ENCODE data around the gene GDI2.

The GDI2 gene

DNA sequence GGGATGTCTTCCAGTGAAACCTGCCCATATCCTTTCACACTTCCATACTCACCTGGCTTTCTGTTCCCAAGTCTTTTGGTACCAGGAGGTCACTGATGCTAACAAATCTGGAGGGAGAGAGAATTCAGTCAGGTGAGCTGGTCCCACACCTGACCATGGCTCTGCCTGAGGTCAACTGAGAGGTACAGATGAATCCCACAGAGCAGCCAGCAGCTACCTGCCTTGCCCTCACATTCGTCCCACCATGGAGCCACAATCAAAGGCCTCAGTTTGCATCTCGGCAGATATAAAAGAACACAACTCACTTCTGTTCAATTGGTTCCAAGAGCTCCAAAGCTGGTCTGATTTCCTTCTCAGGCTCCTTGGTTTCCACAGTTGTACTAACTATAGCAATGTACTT, 47.0 kb downstream of the GDI2 start:
- Histone ChIP-seq H3K9me2 (replicated peaks; ENCODE audit: insufficient read depth, low read length) (no peaks in the 10 kb centered on the region), H3K27me3 (replicated peaks; ENCODE audit: insufficient read depth, low read length) (no peaks in the 10 kb centered on the region), H4K20me1 (ENCODE audit: insufficient read depth, low read length) (no peaks in the 10 kb centered on the region), H3K4me3 (ENCODE audit: low read length) (no peak overlapping the region), H3K79me2 (ENCODE audit: low read length) (peaks cover 43% of the 10 kb centered on the region), H3K27ac (ENCODE audit: low read length) (no peak overlapping the region), H3K36me3 (replicated peaks; ENCODE audit: insufficient read depth, low read length) (peaks cover 34% of the 10 kb centered on the region; the same call in 1 of the 2 replicates), H3K9me3 (replicated peaks; ENCODE audit: insufficient read depth, low read length) (no peaks in the 10 kb centered on the region), H3K4me1 (ENCODE audit: low read length) (no peaks in the 10 kb centered on the region), H3F3A (ENCODE audit: insufficient read depth, low read length) (peaks cover 14% of the 10 kb centered on the region; the same call in 1 of the 2 replicates), H3K9ac (ENCODE audit: low read length) (no peak overlapping the region), H3K4me2 (ENCODE audit: low read depth, low read length) (no peak overlapping the region), H2AFZ (ENCODE audit: low read length) (no peak overlapping the region)
- TF ChIP-seq EZH2 (optimal IDR thresholded peaks at IDR 0.05; ENCODE audit: low read depth, low read length) (no peak), EZH2phosphoT487 (IDR thresholded peaks at IDR 0.05; ENCODE audit: low read length) (no peak), CTCF (IDR thresholded peaks at IDR 0.05; ENCODE audit: low read length) (no peak)
- no peak for DNase-seq

GRCh38 chr10:5765617-5766016, 47.6 kb downstream of the GDI2 start:
- DNase-seq: no peak
- Histone ChIP-seq H3K4me3 (ENCODE audit: low read length) (no peak overlapping the region), H4K20me1 (ENCODE audit: insufficient read depth, low read length) (no peaks in the 10 kb centered on the region), H3K4me2 (ENCODE audit: low read depth, low read length) (no peak overlapping the region), H3K9me2 (replicated peaks; ENCODE audit: insufficient read depth, low read length) (no peaks in the 10 kb centered on the region), H3K79me2 (ENCODE audit: low read length) (peaks cover 43% of the 10 kb centered on the region), H3K9me3 (replicated peaks; ENCODE audit: insufficient read depth, low read length) (no peaks in the 10 kb centered on the region), H3K36me3 (replicated peaks; ENCODE audit: insufficient read depth, low read length) (peaks cover 34% of the 10 kb centered on the region; the same call in 1 of the 2 replicates), H3F3A (ENCODE audit: insufficient read depth, low read length) (peaks cover 14% of the 10 kb centered on the region), H2AFZ (ENCODE audit: low read length) (no peak overlapping the region), H3K27me3 (replicated peaks; ENCODE audit: insufficient read depth, low read length) (no peaks in the 10 kb centered on the region), H3K4me1 (ENCODE audit: low read length) (no peaks in the 10 kb centered on the region), H3K9ac (ENCODE audit: low read length) (no peak overlapping the region), H3K27ac (ENCODE audit: low read length) (no peak overlapping the region)
- TF ChIP-seq CTCF (IDR thresholded peaks at IDR 0.05; ENCODE audit: low read length): no peak
- TF ChIP-seq EZH2 (optimal IDR thresholded peaks at IDR 0.05; ENCODE audit: low read depth, low read length): no peak
- TF ChIP-seq EZH2phosphoT487 (IDR thresholded peaks at IDR 0.05; ENCODE audit: low read length): no peak

GRCh38 chr10:5764422-5765297, 48.6 kb downstream of the GDI2 start:
- Histone ChIP-seq H3K79me2 (ENCODE audit: low read length) (peaks cover 39% of the 10 kb centered on the region), H3K4me3 (ENCODE audit: low read length) (no peak overlapping the region), H3K9ac (ENCODE audit: low read length) (no peak overlapping the region), H2AFZ (ENCODE audit: low read length) (no peak overlapping the region), H4K20me1 (ENCODE audit: insufficient read depth, low read length) (no peaks in the 10 kb centered on the region), H3F3A (ENCODE audit: insufficient read depth, low read length) (peaks cover 14% of the 10 kb centered on the region), H3K9me2 (replicated peaks; ENCODE audit: insufficient read depth, low read length) (no peaks in the 10 kb centered on the region), H3K27ac (ENCODE audit: low read length) (no peak overlapping the region), H3K9me3 (replicated peaks; ENCODE audit: insufficient read depth, low read length) (no peaks in the 10 kb centered on the region), H3K4me1 (ENCODE audit: low read length) (no peaks in the 10 kb centered on the region), H3K27me3 (replicated peaks; ENCODE audit: insufficient read depth, low read length) (no peaks in the 10 kb centered on the region), H3K4me2 (ENCODE audit: low read depth, low read length) (no peak overlapping the region), H3K36me3 (replicated peaks; ENCODE audit: insufficient read depth, low read length) (peaks cover 40% of the 10 kb centered on the region)
- TF ChIP-seq EZH2 (optimal IDR thresholded peaks at IDR 0.05; ENCODE audit: low read depth, low read length): no peak
- TF ChIP-seq CTCF (IDR thresholded peaks at IDR 0.05; ENCODE audit: low read length): no peak
- DNase-seq: no peak

Measured in MM.1S (cell line).